Keratinocyte (primary cell): Measurements from ENCODE around the gene RPS21. TPM values are rescaled to one million over a fixed set of nuclear protein-coding genes. Genes with fewer than 3 reads are reported as not detected.

Source experiments
- DNase-seq: peaks from one replicate; pipeline ENCODE4 v3.0.0-alpha.2; 2011; ENCODE audit warnings: low read depth, missing footprints, low spot score
- FAIRE-seq: peaks from 2 replicates; lab custom pipeline; 2011; peaks lifted over from hg19 to GRCh38; lab: Jason Lieb, UNC
- H2AFZ ChIP-seq: 2 replicates; pipeline ENCODE4 v1.6.0; 2012; ENCODE audit warnings: low read length, control low read depth, inconsistent platforms; ENCODE audit not compliant: control insufficient read depth
- H3K27ac ChIP-seq: 2 replicates; pipeline ENCODE4 v1.5.1; 2011; ENCODE audit warnings: low read length; ENCODE audit not compliant: control insufficient read depth, insufficient read depth
- H3K27me3 ChIP-seq: 3 replicates; pipeline ENCODE4 v1.6.0; 2011; ENCODE audit warnings: low read length; ENCODE audit not compliant: control insufficient read depth, insufficient read depth; ENCODE audit errors: extremely low read depth
- H3K36me3 ChIP-seq, 2 experiments: 2 replicates in 1 of 2; 3 replicates in 1 of 2; pipeline ENCODE4 v1.5.1; 2011; ENCODE audit warnings: low read length in 2 of 2, mild to moderate bottlenecking in 1 of 2; ENCODE audit not compliant: control insufficient read depth in 2 of 2, insufficient read depth in 2 of 2; ENCODE audit errors: extremely low read depth in 1 of 2
- H3K4me1 ChIP-seq: 3 replicates; pipeline ENCODE4 v1.5.1; 2011; ENCODE audit warnings: low read length; ENCODE audit not compliant: control insufficient read depth, insufficient read depth; ENCODE audit errors: extremely low read depth
- H3K4me2 ChIP-seq: 3 replicates; pipeline ENCODE4 v1.6.0; 2011; ENCODE audit warnings: low read depth, low read length; ENCODE audit not compliant: control insufficient read depth, insufficient read depth; ENCODE audit errors: extremely low read depth
- H3K4me3 ChIP-seq, 3 experiments: fragments of 200-600 bp in 1 of 3; sonication (generic) in 1 of 3; 2 replicates in 2 of 3; 3 replicates in 1 of 3; pipeline ENCODE4 v1.5.1; 2011 to 2016; ENCODE audit warnings: low read length in 3 of 3, mild to moderate bottlenecking in 3 of 3, control low read depth in 2 of 3, inconsistent platforms in 1 of 3, low read depth in 1 of 3, mixed read lengths in 1 of 3, mixed run types in 1 of 3, moderate library complexity in 1 of 3; ENCODE audit not compliant: control insufficient read depth in 2 of 3, insufficient read depth in 2 of 3; ENCODE audit errors: extremely low read depth in 1 of 3
- H3K79me2 ChIP-seq: 2 replicates; pipeline ENCODE4 v1.6.0; 2012; ENCODE audit warnings: low read length; ENCODE audit not compliant: control insufficient read depth, insufficient read depth
- H3K9ac ChIP-seq: 3 replicates; pipeline ENCODE4 v1.6.0; 2011; ENCODE audit warnings: low read length; ENCODE audit not compliant: control insufficient read depth, insufficient read depth; ENCODE audit errors: extremely low read depth
- H3K9me1 ChIP-seq: 3 replicates; pipeline ENCODE4 v1.6.0; 2011; ENCODE audit warnings: low read length; ENCODE audit not compliant: control insufficient read depth, insufficient read depth; ENCODE audit errors: extremely low read depth
- H3K9me3 ChIP-seq: 2 replicates; pipeline ENCODE4 v1.5.1; 2012; ENCODE audit warnings: low read depth, low read length; ENCODE audit not compliant: control insufficient read depth
- H4K20me1 ChIP-seq: 3 replicates; pipeline ENCODE4 v1.6.0; 2011; ENCODE audit warnings: low read length; ENCODE audit not compliant: control insufficient read depth, insufficient read depth; ENCODE audit errors: extremely low read depth
- CTCF ChIP-seq, 3 experiments: IDR thresholded peaks in 1 of 3; conservative IDR thresholded peaks in 1 of 3; optimal IDR thresholded peaks in 1 of 3; 2 replicates in 2 of 3; 3 replicates in 1 of 3; pipeline versions ENCODE3 to v1.5.1; 2011; ENCODE audit warnings: low read length in 3 of 3, mild to moderate bottlenecking in 3 of 3, moderate library complexity in 2 of 3, control low read depth in 1 of 3, inconsistent platforms in 1 of 3; ENCODE audit not compliant: insufficient read depth in 2 of 3; ENCODE audit errors: extremely low read depth in 1 of 3
- EZH2 ChIP-seq: IDR thresholded peaks from one replicate; pipeline ENCODE4 v1.6.1; 2012; ENCODE audit warnings: inconsistent platforms, mild to moderate bottlenecking, low read length, moderate library complexity
- dilution Hi-C: fragments of 300-500 bp; cut with MboI; formaldehyde crosslinking; loops from one replicate; pipeline ENCODE4 v1.7.0; 2020; ENCODE audit warnings: low sequenced_read_pairs; ENCODE audit not compliant: extremely low pct_ligation_motif_present
- polyA plus RNA-seq, 5 experiments: library from polyadenylated mRNA; depleted of rRNA in 3 of 5; stranded (reverse) in 3 of 5; stranded (forward) in 1 of 5; unstranded in 1 of 5; fragments of >200 nt; gene quantifications; 1 replicate in 1 of 5; 2 replicates in 3 of 5; 3 replicates in 1 of 5; pipeline versions ENCODE4 v1.2.1 to v1.2.3, GENCODE V29; 2011 to 2012; ENCODE audit warnings: missing spikeins in 2 of 5, low read depth in 1 of 5, low replicate concordance in 1 of 5

The RPS21 gene
- polyA plus RNA-seq, 1 donor (not counting 4 experiments of a cell fraction or from before 2014, with no cell fraction given) = 3,874 TPM

- no peak for FAIRE-seq
- Histone ChIP-seq H3K9me1 (no peaks in the 10 kb centered on the region), H3K4me2 (no peak overlapping the region), H3K4me3 (no peak overlapping the region), H3K4me1 (peaks cover 69% of the 10 kb centered on the region), H3K9ac (no peak overlapping the region), H3K27ac (no peak overlapping the region), H2AFZ (no peak overlapping the region), H3K79me2 (peaks cover 60% of the 10 kb centered on the region), H4K20me1 (peaks cover 38% of the 10 kb centered on the region), H3K9me3 (no peaks in the 10 kb centered on the region), H3K27me3 (no peaks in the 10 kb centered on the region), H3K36me3 (peaks cover 10 to 15% of the 10 kb centered on the region in 2 experiments)
- DNase-seq = no peak
- TF ChIP-seq EZH2 (no peak), CTCF (optimal IDR thresholded peaks at IDR 0.05 in 1 of 3, IDR thresholded peaks at IDR 0.05 in 1 of 3, conservative IDR thresholded peaks at IDR 0.05 in 1 of 3; ENCODE audit: extremely low read depth in 1 of 3, insufficient read depth in 2 of 3, low read length in 3 of 3) (no peak)
- dilution Hi-C loops = no loop called here
Measured at GRCh38 chr20:62362590-62362940, 24.3 kb upstream of the RPS21 start.

DNA sequence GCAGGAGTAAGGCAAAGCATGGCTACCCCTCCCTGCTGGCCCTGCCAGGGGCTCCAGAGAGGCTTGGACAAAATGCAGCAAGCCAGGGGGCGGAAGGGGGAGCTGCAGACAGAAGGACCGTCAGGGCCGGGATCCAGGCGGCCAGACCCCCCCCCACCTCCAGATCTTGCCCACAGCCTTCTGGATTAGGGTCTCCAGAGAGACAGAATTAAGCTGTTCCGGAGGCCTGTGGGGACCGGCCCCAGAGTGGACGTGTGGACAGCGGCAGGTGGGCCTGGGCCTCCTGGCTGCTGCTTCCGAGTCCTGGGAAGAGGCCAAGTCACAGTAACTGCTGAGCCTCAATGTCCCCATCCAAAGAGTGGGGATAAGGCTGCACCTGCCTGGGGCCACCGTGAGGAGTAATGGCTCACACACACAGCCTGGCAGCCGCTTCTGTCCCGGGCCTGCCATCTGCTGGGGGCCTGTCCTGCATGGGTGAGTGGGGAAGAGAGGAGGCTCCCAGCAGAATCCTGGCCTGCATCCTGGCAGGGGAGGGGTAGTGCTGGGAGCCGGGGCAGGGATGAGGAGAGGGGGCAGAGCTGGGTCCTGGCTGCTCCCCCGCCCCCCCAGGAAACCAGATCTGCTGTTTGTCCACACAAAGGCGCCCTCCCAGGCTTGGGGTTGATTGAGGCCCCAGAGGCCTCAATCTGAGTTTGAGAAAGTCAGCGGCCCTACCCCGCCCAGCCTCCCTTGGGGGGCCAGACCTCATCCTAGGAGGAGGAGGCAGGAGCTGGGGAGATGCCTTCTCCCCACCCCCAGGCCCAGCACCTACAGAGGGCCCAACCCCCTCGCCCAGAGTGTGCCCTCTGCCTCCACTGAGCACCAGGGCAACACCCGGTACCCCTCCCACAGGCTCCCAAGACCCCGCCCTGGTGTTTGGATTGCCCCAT, 23.6 kb upstream of the RPS21 start:
- H3K9ac ChIP-seq = no peak overlapping the region
- no peaks in the 10 kb centered on the region for H3K27me3 ChIP-seq

More for the DNA sequence above, 23.6 kb upstream of the RPS21 start:
- DNase-seq = no peak
- FAIRE-seq = no peak
- peaks cover 53% of the 10 kb centered on the region for H3K79me2 ChIP-seq
- no peak overlapping the region for H2AFZ ChIP-seq
- peak in 2 of 3 experiments; percentile 21 to 61 for TF ChIP-seq CTCF (optimal IDR thresholded peaks at IDR 0.05 in 1 of 3, IDR thresholded peaks at IDR 0.05 in 1 of 3, conservative IDR thresholded peaks at IDR 0.05 in 1 of 3; ENCODE audit: extremely low read depth in 1 of 3, insufficient read depth in 2 of 3, low read length in 3 of 3)
- TF ChIP-seq EZH2 = no peak
- peaks cover 5 to 15% of the 10 kb centered on the region in 2 experiments for H3K36me3 ChIP-seq
- no peak overlapping the region for H3K4me3 ChIP-seq
- H3K9me1 ChIP-seq = no peaks in the 10 kb centered on the region
- no peaks in the 10 kb centered on the region for H3K9me3 ChIP-seq
- peaks cover 69% of the 10 kb centered on the region for H3K4me1 ChIP-seq
- peaks cover 33% of the 10 kb centered on the region for H4K20me1 ChIP-seq
- dilution Hi-C loops = no loop called here
- H3K4me2 ChIP-seq = peak overlapping the region; percentile 27
- H3K27ac ChIP-seq = no peak overlapping the region
